IPS-18a (cell line): ENCODE measurements around the gene TRMT2A.

Source experiments
- H3K27ac ChIP-seq: one replicate; pipeline ENCODE4 v1.5.1; 2013; ENCODE audit warnings: low read length
- H3K27me3 ChIP-seq: one replicate; pipeline ENCODE4 v1.6.1; 2013; ENCODE audit warnings: mild to moderate bottlenecking, low read length; ENCODE audit not compliant: control insufficient read depth, insufficient read depth
- H3K36me3 ChIP-seq: one replicate; pipeline ENCODE4 v1.6.1; 2013; ENCODE audit warnings: low read depth, low read length; ENCODE audit not compliant: control insufficient read depth
- H3K4me1 ChIP-seq: one replicate; pipeline ENCODE4 v1.6.1; 2013; ENCODE audit warnings: low read depth, low read length; ENCODE audit not compliant: control insufficient read depth
- H3K4me3 ChIP-seq: one replicate; pipeline ENCODE4 v1.5.1; 2013; ENCODE audit warnings: low read length
- H3K9ac ChIP-seq: one replicate; pipeline ENCODE4 v1.6.1; 2013; ENCODE audit warnings: mild to moderate bottlenecking, low read length, moderate library complexity
- H3K9me3 ChIP-seq: one replicate; pipeline ENCODE4 v1.6.1; 2013; ENCODE audit warnings: low read depth, low read length; ENCODE audit not compliant: control insufficient read depth

TRMT2A gene

DNA sequence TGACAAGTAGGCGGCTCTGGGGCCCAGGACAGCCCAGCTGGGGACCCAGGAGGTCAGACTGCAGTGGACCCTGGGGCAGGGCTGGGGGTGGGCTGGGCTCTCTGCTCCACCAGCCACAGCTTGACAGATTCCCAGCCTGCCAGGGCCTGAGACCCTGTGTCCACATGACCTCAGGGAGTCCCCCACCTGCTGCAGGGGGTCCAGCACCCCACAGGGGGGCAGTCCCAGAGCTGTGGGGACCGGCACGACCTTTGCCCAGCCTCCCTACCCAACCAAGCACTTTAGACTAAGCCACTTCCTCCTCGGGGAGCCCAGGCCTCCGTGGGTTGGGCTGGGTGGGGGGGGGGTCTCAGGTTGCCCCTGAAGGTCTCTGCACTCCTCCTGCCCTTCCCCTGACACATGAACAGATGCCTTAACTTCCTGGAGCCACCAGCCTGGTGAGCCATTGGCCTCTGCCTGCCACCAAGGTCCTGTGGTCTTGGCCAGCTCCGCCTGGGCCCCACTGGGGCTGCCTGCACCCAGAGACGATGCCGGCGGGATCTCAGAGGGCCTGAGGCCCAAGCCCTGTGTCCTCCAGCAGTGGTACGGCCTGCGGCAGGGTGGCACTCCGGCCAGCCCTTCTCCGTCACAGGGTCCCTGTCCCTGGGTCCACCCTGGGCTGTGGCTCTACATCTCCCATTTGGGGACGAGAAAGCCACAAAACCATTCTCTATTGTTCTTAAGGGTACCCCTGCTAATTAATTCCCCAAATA, 30.4 kb upstream of the TRMT2A start:
- no peaks in the 10 kb centered on the region for H3K9me3 ChIP-seq
- no peak overlapping the region for H3K27ac ChIP-seq
- H3K36me3 ChIP-seq, result no peaks in the 10 kb centered on the region
- no peaks in the 10 kb centered on the region for H3K4me1 ChIP-seq
- no peak overlapping the region for H3K4me3 ChIP-seq
- H3K9ac ChIP-seq, result no peak overlapping the region
- no peaks in the 10 kb centered on the region for H3K27me3 ChIP-seq

DNA sequence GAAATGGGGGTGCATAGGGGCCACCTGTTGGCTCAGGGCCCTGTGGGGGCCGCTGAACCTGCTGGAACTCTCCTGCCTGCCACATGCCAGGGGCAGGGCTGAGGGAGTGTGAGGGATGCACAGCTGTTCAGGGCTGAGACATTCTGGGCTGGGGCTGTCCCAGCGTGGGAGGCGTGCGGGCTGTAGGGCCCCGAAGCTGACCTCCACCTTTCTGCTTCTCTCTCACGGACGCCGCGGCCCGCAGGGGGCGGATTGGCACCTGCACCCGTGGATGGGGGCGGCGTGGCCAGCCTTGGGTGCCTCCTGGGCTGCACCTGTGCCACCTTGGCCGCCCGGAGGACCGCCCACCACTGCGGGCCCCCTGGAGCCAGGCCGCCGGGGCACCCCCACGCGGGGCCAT, 29.8 kb upstream of the TRMT2A start:
- H3K9me3 ChIP-seq, result no peaks in the 10 kb centered on the region
- H3K27me3 ChIP-seq, result no peaks in the 10 kb centered on the region
- H3K4me1 ChIP-seq, result no peaks in the 10 kb centered on the region
- no peak overlapping the region for H3K27ac ChIP-seq
- H3K9ac ChIP-seq, result no peak overlapping the region
- no peak overlapping the region for H3K4me3 ChIP-seq
- H3K36me3 ChIP-seq, result no peaks in the 10 kb centered on the region

DNA sequence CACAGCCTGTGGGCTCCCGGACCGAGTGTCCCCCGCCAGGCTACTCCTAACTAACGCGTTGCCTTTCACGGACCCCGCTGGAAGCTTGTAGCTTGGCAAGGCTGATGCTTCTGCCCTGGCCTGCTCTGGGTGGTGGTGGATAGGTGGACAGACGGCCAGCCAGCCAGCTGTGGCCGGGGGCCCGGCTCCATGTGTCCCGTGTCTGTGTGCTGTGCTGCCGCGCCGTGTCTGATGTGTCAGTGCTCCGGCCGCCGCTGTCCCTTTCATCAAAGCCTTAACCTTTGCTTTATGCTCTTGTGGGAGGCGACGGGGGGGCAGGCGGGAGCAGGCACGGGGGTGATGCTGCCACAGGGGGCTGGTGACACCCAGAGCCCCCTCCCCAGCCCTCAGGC, 28.8 kb upstream of the TRMT2A start:
- H3K27me3 ChIP-seq, result no peaks in the 10 kb centered on the region
- H3K9me3 ChIP-seq, result no peaks in the 10 kb centered on the region
- H3K36me3 ChIP-seq, result no peaks in the 10 kb centered on the region
- H3K4me1 ChIP-seq, result no peaks in the 10 kb centered on the region
- no peak overlapping the region for H3K9ac ChIP-seq
- no peak overlapping the region for H3K4me3 ChIP-seq
- no peak overlapping the region for H3K27ac ChIP-seq

GRCh38 chr22:20145206-20145831, 28.3 kb upstream of the TRMT2A start:
- Histone ChIP-seq H3K4me1 (no peaks in the 10 kb centered on the region), H3K9ac (no peak overlapping the region), H3K27me3 (no peaks in the 10 kb centered on the region), H3K4me3 (no peak overlapping the region), H3K27ac (no peak overlapping the region), H3K36me3 (no peaks in the 10 kb centered on the region), H3K9me3 (no peaks in the 10 kb centered on the region)

DNA sequence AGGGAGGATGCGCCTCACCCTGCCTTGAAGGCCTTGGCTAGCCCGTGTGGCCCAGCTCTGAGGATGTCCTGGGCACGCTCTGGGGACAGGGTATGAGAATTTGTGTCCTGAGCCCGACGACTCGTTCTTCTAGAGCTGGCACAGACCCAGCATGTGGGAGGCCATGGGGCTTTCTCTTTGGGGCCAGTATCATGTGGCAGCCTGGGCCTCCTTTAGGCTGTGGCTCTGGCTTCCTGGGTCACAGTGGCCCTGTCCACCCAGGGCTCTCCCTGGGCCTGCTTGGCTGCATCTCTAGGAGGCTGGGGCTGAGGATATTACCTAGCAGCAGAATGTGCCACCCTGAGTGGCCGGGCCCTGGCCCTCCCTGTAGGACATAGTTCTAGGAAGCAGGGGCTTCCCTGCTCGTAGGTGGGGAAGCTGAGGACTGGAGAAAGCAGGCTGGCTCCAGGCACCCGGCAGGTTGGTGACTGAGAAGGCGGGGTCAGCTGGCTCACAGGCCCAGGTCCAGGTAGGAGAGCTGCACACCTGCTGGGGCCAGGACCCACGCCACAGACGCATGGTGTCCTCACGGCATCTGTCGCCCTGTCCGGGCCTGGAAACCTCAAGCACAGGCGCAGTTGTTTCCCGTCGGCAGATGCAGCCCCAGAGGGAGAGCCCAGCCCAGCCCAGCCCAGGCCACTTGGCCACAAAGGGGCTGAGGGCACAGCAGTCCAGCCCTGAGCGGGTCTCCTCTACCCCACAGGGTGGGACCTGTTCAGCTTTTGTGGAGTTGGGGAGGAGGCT, 27.0 kb upstream of the TRMT2A start:
- H3K36me3 ChIP-seq, result peaks cover 3% of the 10 kb centered on the region

GRCh38 chr22:20142711-20143621, 25.9 kb upstream of the TRMT2A start:
- H3K4me1 ChIP-seq, result no peaks in the 10 kb centered on the region
- no peak overlapping the region for H3K27ac ChIP-seq
- no peak overlapping the region for H3K4me3 ChIP-seq
- H3K9me3 ChIP-seq, result no peaks in the 10 kb centered on the region
- H3K36me3 ChIP-seq, result peaks cover 3% of the 10 kb centered on the region
- H3K9ac ChIP-seq, result no peak overlapping the region
- no peaks in the 10 kb centered on the region for H3K27me3 ChIP-seq

More for the DNA sequence above, 27.0 kb upstream of the TRMT2A start:
- no peaks in the 10 kb centered on the region for H3K4me1 ChIP-seq
- H3K9ac ChIP-seq, result no peak overlapping the region
- H3K4me3 ChIP-seq, result no peak overlapping the region
- no peaks in the 10 kb centered on the region for H3K9me3 ChIP-seq
- no peak overlapping the region for H3K27ac ChIP-seq
- no peaks in the 10 kb centered on the region for H3K27me3 ChIP-seq

- Histone ChIP-seq H3K4me3 (no peak overlapping the region), H3K9me3 (no peaks in the 10 kb centered on the region), H3K36me3 (peaks cover 3% of the 10 kb centered on the region), H3K9ac (no peak overlapping the region), H3K4me1 (no peaks in the 10 kb centered on the region), H3K27me3 (no peaks in the 10 kb centered on the region), H3K27ac (no peak overlapping the region)
Measured at GRCh38 chr22:20141186-20142077, 24.4 kb upstream of the TRMT2A start.

DNA sequence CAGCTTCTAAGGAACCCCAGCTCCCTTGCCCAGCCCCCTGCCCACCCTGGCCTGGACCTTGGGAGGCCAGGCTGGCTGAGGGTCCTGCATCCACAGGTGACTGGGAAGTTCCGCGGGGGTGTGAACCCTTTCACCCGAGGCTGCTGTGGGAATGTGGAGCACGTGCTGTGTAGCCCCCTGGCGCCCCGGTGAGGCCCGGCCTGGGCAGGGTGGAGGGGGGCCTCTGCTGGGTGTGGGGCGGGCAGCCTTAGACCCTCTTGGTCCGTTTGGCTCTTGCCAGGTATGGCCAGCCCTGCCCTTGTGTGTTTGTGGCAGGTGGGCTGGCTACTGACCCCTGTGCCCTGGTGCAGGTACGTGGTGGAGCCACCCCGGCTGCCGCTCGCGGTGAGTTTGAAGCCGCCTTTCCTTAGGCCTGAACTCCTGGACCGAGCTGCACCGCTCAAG, 23.5 kb upstream of the TRMT2A start:
- no peak overlapping the region for H3K9ac ChIP-seq
- H3K27me3 ChIP-seq, result no peaks in the 10 kb centered on the region
- no peak overlapping the region for H3K27ac ChIP-seq
- no peaks in the 10 kb centered on the region for H3K4me1 ChIP-seq
- H3K9me3 ChIP-seq, result no peaks in the 10 kb centered on the region
- H3K36me3 ChIP-seq, result peaks cover 3% of the 10 kb centered on the region
- H3K4me3 ChIP-seq, result no peak overlapping the region

- Histone ChIP-seq H3K36me3 (peaks cover 3% of the 10 kb centered on the region), H3K9me3 (no peaks in the 10 kb centered on the region), H3K4me3 (no peak overlapping the region), H3K4me1 (no peaks in the 10 kb centered on the region), H3K27ac (no peak overlapping the region), H3K9ac (no peak overlapping the region), H3K27me3 (no peaks in the 10 kb centered on the region)
Measured at GRCh38 chr22:20140107-20140445, 23.1 kb upstream of the TRMT2A start.

- Histone ChIP-seq H3K27me3 (no peaks in the 10 kb centered on the region), H3K4me1 (no peaks in the 10 kb centered on the region), H3K27ac (no peak overlapping the region), H3K9ac (no peak overlapping the region), H3K9me3 (no peaks in the 10 kb centered on the region), H3K4me3 (no peak overlapping the region), H3K36me3 (peaks cover 3% of the 10 kb centered on the region)
Measured at GRCh38 chr22:20139391-20140106, 22.5 kb upstream of the TRMT2A start.
